Neutrophil (primary cell): Measurements from ENCODE around the gene SNTB2.

Source experiments
- H3K27ac ChIP-seq: fragments of 200-600 bp; sonication (generic); 2 replicates; pipeline ENCODE4 v1.5.1; 2016; ENCODE audit warnings: mild to moderate bottlenecking, moderate library complexity
- H3K27me3 ChIP-seq: fragments of 200-600 bp; sonication (generic); 2 replicates; pipeline ENCODE4 v1.6.0; 2016; ENCODE audit warnings: mild to moderate bottlenecking
- H3K36me3 ChIP-seq: fragments of 200-600 bp; sonication (generic); 2 replicates; pipeline ENCODE4 v1.5.1; 2017
- H3K4me1 ChIP-seq, 2 experiments: fragments of 200-600 bp in 1 of 2; sonication (generic) in 1 of 2; 1 replicate in 1 of 2; 2 replicates in 1 of 2; pipeline versions ENCODE4 v1.5.1 to v1.6.1; 2013 to 2016; ENCODE audit warnings: low read depth in 1 of 2, low read length in 1 of 2, mild to moderate bottlenecking in 1 of 2, moderate library complexity in 1 of 2; ENCODE audit not compliant: control insufficient read depth in 1 of 2, insufficient read depth in 1 of 2
- H3K4me3 ChIP-seq, 2 experiments: fragments of 200-600 bp in 1 of 2; sonication (generic) in 1 of 2; 1 replicate in 1 of 2; 2 replicates in 1 of 2; pipeline ENCODE4 v1.5.1; 2013 to 2016; ENCODE audit warnings: low read depth in 1 of 2, low read length in 1 of 2, mild to moderate bottlenecking in 1 of 2, moderate library complexity in 1 of 2
- H3K9me3 ChIP-seq: fragments of 200-600 bp; sonication (generic); 2 replicates; pipeline ENCODE4 v1.5.1; 2016
- TF ChIP-seq, protein P1 (sequence below): fragments of 200-600 bp; sonication (generic); IDR thresholded peaks from 2 replicates; pipeline ENCODE4 v1.5.1; 2016; ENCODE audit warnings: antibody characterized with exemption

SNTB2 gene

DNA sequence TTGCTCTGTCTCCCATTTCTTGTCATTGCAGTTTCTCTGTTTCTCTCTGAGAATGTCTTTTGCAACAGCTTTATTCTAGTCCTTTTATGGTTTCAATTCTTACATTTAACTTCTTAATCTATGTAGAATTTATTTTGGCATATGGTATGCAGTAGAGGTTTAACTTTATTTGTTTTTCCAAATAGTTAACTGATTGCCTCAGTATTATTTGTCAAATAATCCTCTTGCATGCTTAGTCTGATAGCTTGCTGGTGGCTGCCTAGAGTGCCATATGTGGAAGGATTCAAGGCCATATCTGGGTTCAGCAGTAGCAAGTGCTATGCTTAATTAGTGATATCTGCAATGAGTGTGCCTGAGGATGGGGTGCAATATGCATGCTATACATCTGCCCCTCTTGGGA lies 6.9 kb downstream of the SNTB2 start:
- no peak overlapping the region for H3K4me3 ChIP-seq
- H3K27me3 ChIP-seq, result peaks cover 22% of the 10 kb centered on the region
- no peak overlapping the region for H3K27ac ChIP-seq
- peaks cover 23 to 25% of the 10 kb centered on the region in 2 experiments for H3K4me1 ChIP-seq
- H3K36me3 ChIP-seq, result no peaks in the 10 kb centered on the region
- TF ChIP-seq, protein P1, sequence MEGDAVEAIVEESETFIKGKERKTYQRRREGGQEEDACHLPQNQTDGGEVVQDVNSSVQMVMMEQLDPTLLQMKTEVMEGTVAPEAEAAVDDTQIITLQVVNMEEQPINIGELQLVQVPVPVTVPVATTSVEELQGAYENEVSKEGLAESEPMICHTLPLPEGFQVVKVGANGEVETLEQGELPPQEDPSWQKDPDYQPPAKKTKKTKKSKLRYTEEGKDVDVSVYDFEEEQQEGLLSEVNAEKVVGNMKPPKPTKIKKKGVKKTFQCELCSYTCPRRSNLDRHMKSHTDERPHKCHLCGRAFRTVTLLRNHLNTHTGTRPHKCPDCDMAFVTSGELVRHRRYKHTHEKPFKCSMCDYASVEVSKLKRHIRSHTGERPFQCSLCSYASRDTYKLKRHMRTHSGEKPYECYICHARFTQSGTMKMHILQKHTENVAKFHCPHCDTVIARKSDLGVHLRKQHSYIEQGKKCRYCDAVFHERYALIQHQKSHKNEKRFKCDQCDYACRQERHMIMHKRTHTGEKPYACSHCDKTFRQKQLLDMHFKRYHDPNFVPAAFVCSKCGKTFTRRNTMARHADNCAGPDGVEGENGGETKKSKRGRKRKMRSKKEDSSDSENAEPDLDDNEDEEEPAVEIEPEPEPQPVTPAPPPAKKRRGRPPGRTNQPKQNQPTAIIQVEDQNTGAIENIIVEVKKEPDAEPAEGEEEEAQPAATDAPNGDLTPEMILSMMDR, result no peak
- no peaks in the 10 kb centered on the region for H3K9me3 ChIP-seq

DNA sequence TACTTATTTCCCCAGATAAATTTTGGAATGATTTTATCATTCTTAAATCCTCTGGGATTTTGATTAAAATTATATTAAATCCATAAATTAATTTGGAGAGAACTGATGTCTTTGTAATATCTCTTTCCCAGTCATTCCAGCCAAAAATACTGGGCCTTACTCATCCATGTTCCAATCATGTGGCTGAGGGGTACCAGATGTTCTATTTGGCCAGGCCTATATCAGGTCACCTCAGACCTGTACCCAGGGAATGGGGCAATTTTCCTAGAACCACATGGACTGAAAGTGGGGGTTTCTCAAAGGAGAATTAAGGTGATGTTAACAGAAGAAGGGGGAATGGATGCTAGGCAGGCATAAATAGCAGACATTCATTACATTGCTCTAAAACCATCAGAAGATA lies 7.5 kb downstream of the SNTB2 start:
- Histone ChIP-seq H3K36me3 (no peaks in the 10 kb centered on the region), H3K27ac (no peak overlapping the region), H3K9me3 (no peaks in the 10 kb centered on the region), H3K4me1 (peaks cover 17 to 22% of the 10 kb centered on the region in 2 experiments), H3K4me3 (no peak overlapping the region), H3K27me3 (peaks cover 19% of the 10 kb centered on the region)
- TF ChIP-seq, protein P1, result no peak

DNA sequence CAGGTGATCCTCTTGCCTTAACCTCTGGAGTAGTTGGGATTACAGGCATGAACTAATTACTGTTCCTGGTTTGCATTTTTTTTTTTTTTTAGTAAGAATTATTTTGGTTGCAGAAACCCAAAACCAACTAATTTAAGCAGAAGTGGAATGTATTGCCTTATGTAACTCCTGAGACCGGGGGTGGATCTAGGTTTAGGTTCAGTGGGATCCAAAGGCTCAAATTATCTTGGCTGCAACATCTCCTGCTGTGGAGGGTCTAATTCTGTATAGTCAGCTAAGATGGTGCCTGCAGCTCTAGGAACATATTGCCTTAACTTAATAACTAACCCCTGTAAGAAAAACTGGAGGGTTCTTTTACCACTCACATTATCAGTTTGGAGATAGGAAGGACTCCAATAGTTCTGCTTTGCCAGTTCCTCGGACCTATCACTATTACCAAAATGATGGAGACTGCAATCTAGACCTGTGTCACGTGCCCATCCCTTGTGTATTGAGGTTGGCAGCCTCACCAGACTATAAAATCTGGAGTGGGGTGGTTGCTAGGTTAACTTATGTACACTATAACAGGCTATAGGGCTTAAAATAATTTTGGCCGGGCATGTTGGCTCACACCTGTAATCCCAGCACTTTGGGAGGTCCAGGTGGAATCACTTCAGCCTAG lies 8.5 kb downstream of the SNTB2 start:
- Histone ChIP-seq H3K27me3 (peaks cover 19% of the 10 kb centered on the region), H3K4me1 (peaks cover 7 to 14% of the 10 kb centered on the region in 2 experiments), H3K36me3 (no peaks in the 10 kb centered on the region), H3K9me3 (no peaks in the 10 kb centered on the region), H3K27ac (no peak overlapping the region), H3K4me3 (no peak overlapping the region)
- TF ChIP-seq, protein P1, result no peak

DNA sequence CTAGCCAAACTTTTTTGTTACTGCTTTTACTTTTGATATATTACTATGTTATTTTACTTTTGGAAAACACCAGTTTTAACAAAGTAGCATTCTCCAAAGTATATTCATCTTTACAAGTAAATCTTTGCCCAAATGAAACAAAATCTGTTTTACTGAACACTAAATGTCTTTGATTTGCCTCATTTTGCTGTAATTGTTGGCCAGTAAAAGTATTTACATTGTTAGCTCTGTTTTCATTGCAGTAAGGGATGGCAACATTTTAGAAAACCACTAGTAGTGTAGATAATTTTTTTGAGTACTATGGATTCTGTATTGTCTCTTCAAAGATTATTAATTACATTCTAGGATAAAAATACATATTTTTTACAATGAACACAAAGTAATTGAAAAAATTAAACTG lies 10.6 kb downstream of the SNTB2 start:
- no peak overlapping the region for H3K4me3 ChIP-seq
- H3K27me3 ChIP-seq, result peaks cover 15% of the 10 kb centered on the region
- TF ChIP-seq, protein P1, result no peak
- H3K36me3 ChIP-seq, result no peaks in the 10 kb centered on the region
- peaks cover 0 to 6% of the 10 kb centered on the region in 2 experiments for H3K4me1 ChIP-seq
- no peak overlapping the region for H3K27ac ChIP-seq
- no peaks in the 10 kb centered on the region for H3K9me3 ChIP-seq

DNA sequence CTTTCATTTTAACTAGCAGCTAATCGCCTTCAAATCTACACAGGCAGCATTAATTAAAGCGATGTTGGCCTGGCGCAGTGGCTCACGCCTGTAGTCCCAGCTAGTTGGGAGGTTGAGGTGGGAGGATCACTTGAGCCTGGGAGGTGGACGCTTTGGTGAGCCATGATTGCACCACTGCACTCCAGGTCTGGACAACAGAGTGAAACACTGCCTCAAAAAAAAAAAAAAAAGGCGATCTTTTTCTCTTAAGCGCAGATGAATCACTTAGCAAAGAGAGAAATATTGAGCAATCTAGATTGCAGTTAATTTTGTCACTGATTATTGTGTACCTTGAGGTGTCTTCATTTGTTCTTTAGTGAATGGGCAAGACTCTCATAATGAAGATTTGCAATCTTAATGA lies 12.4 kb downstream of the SNTB2 start:
- Histone ChIP-seq H3K4me1 (peaks cover 0 to 6% of the 10 kb centered on the region in 2 experiments), H3K9me3 (no peaks in the 10 kb centered on the region), H3K4me3 (no peak overlapping the region), H3K27ac (no peak overlapping the region), H3K36me3 (no peaks in the 10 kb centered on the region), H3K27me3 (peaks cover 15% of the 10 kb centered on the region)
- TF ChIP-seq, protein P1, result no peak
